ENCODE data around the gene FKBP15.
A peak's percentile ranks its signal among the peaks of the same experiment; 100 is the strongest.
"Not testable (repeated sequence)": the region's sequence is repeated elsewhere in the genome, so short reads cannot be mapped to it uniquely, and the experiment has no call there.

FKBP15 gene

GRCh38 chr9:113221003-113221799, at the start of gene FKBP15, which contains the start of gene SLC31A1:
TSS of gene FKBP15 (minus strand) at chr9:113221277. CDS start at chr9:113221243, 34 bp downstream.
TSS of gene SLC31A1 (plus strand) at chr9:113221544. CDS start at chr9:113256149, 34,605 bp downstream.
- peak; percentile 99 for DNase-seq (ENCODE audit: low spot score)

- no peak for DNase-seq (ENCODE audit: low spot score)
Observed at GRCh38 chr9:113269871-113270270, 48.8 kb upstream of the FKBP15 start.

- DNase-seq (ENCODE audit: low spot score) = no peak
Observed at GRCh38 chr9:113269355-113269754, 48.3 kb upstream of the FKBP15 start.

- no peak for DNase-seq (ENCODE audit: low spot score)
Observed at GRCh38 chr9:113267911-113268566, 47.0 kb upstream of the FKBP15 start.

- no peak for DNase-seq (ENCODE audit: low spot score)
Observed at GRCh38 chr9:113266174-113266573, 45.1 kb upstream of the FKBP15 start.

GRCh38 chr9:113261917-113262671, 41.0 kb upstream of the FKBP15 start:
- no peak for DNase-seq (ENCODE audit: low spot score)

GRCh38 chr9:113258282-113258681, 37.2 kb upstream of the FKBP15 start:
- DNase-seq (ENCODE audit: low spot score) = no peak

- DNase-seq (ENCODE audit: low spot score) = no peak
Observed at GRCh38 chr9:113257863-113258262, 36.8 kb upstream of the FKBP15 start.

- no peak for DNase-seq (ENCODE audit: low spot score)
Observed at GRCh38 chr9:113255438-113255837, 34.4 kb upstream of the FKBP15 start.

- DNase-seq (ENCODE audit: low spot score) = no peak
Observed at GRCh38 chr9:113254991-113255390, 33.9 kb upstream of the FKBP15 start.

- DNase-seq (ENCODE audit: low spot score) = no peak
Observed at GRCh38 chr9:113250807-113251206, 29.7 kb upstream of the FKBP15 start.

- not testable (repeated sequence) for DNase-seq (ENCODE audit: low spot score)
Observed at GRCh38 chr9:113249661-113250060, 28.6 kb upstream of the FKBP15 start.

- DNase-seq (ENCODE audit: low spot score) = no peak
Observed at GRCh38 chr9:113247640-113248039, 26.6 kb upstream of the FKBP15 start.

GRCh38 chr9:113246928-113247327, 25.9 kb upstream of the FKBP15 start:
- no peak for DNase-seq (ENCODE audit: low spot score)

- no peak for DNase-seq (ENCODE audit: low spot score)
Observed at GRCh38 chr9:113245894-113246293, 24.8 kb upstream of the FKBP15 start.

GRCh38 chr9:113244556-113244955, 23.5 kb upstream of the FKBP15 start:
- no peak for DNase-seq (ENCODE audit: low spot score)

- no peak for DNase-seq (ENCODE audit: low spot score)
Observed at GRCh38 chr9:113241161-113241560, 20.1 kb upstream of the FKBP15 start.

- DNase-seq (ENCODE audit: low spot score) = no peak
Observed at GRCh38 chr9:113238859-113239232, 17.8 kb upstream of the FKBP15 start.

GRCh38 chr9:113238202-113238858, 17.3 kb upstream of the FKBP15 start:
- no peak for DNase-seq (ENCODE audit: low spot score)

GRCh38 chr9:113237026-113237425, 15.9 kb upstream of the FKBP15 start:
- DNase-seq (ENCODE audit: low spot score) = no peak

GRCh38 chr9:113235701-113236255, 14.7 kb upstream of the FKBP15 start:
- not testable (repeated sequence) for DNase-seq (ENCODE audit: low spot score)

GRCh38 chr9:113231701-113232100, 10.6 kb upstream of the FKBP15 start:
- DNase-seq (ENCODE audit: low spot score) = no peak

All from cerebellar cortex (tissue), 1 donor.